WERI-Rb-1 (cell line): Measurements from ENCODE around the gene AQP7.

ENCODE experiments used
- DNase-seq: peaks from one replicate; pipeline ENCODE4 v3.0.0-alpha.2; 2020
- H3K27ac ChIP-seq: fragments of 250-450 bp; sonication (Bioruptor Pico); 2 replicates; pipeline ENCODE4 v1.5.1; 2020; ENCODE audit warnings: mild to moderate bottlenecking, moderate library complexity
- H3K27me3 ChIP-seq: fragments of 250-450 bp; sonication (Bioruptor Pico); 2 replicates; pipeline ENCODE4 v1.5.1; 2021; ENCODE audit warnings: mild to moderate bottlenecking, low read depth, moderate library complexity; ENCODE audit not compliant: insufficient read depth, severe bottlenecking
- H3K36me3 ChIP-seq: fragments of 250-450 bp; sonication (Bioruptor Pico); 2 replicates; pipeline ENCODE4 v1.5.1; 2020; ENCODE audit warnings: mild to moderate bottlenecking, moderate library complexity
- H3K4me3 ChIP-seq: 2 replicates; pipeline ENCODE4 v1.5.1; 2011; ENCODE audit warnings: low read depth, mild to moderate bottlenecking, control low read depth, low read length
- H3K9me3 ChIP-seq: fragments of 250-450 bp; sonication (Bioruptor Pico); 2 replicates; pipeline ENCODE4 v1.5.1; 2021; ENCODE audit warnings: mild to moderate bottlenecking, moderate library complexity; ENCODE audit not compliant: severe bottlenecking
- TF ChIP-seq, protein P1 (sequence below): IDR thresholded peaks from 2 replicates; pipeline ENCODE4 v1.5.1; 2011; ENCODE audit warnings: low read depth, mild to moderate bottlenecking, control low read depth, inconsistent platforms, low read length

AQP7 gene

DNA sequence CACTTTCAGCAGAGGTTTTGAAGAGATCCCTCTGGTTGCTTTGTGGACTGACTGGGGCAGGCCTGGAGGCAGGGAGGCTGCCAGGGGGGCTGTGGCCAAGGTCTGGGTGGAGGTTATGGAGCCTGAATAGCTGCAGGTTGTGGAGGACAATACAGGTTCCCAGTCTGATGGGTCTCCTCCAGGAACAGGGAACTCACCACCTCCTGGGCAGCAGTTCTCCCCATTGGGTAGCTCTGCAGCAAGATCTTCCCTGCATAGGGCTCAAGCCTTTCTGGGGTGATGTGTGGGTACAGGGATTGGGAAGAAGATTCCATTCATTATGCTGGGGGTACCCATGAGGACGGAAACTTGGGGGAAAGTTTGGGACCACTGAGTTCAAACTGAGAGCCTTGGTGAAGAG lies 38.2 kb upstream of the AQP7 start:
- H3K27me3 ChIP-seq: no peaks in the 10 kb centered on the region
- H3K9me3 ChIP-seq: no peaks in the 10 kb centered on the region
- H3K4me3 ChIP-seq: no peak overlapping the region
- H3K36me3 ChIP-seq: peaks cover 6% of the 10 kb centered on the region; the same call in 1 of the 2 replicates
- TF ChIP-seq, protein P1, sequence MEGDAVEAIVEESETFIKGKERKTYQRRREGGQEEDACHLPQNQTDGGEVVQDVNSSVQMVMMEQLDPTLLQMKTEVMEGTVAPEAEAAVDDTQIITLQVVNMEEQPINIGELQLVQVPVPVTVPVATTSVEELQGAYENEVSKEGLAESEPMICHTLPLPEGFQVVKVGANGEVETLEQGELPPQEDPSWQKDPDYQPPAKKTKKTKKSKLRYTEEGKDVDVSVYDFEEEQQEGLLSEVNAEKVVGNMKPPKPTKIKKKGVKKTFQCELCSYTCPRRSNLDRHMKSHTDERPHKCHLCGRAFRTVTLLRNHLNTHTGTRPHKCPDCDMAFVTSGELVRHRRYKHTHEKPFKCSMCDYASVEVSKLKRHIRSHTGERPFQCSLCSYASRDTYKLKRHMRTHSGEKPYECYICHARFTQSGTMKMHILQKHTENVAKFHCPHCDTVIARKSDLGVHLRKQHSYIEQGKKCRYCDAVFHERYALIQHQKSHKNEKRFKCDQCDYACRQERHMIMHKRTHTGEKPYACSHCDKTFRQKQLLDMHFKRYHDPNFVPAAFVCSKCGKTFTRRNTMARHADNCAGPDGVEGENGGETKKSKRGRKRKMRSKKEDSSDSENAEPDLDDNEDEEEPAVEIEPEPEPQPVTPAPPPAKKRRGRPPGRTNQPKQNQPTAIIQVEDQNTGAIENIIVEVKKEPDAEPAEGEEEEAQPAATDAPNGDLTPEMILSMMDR: no peak
- no peak overlapping the region for H3K27ac ChIP-seq
- no peak for DNase-seq

DNA sequence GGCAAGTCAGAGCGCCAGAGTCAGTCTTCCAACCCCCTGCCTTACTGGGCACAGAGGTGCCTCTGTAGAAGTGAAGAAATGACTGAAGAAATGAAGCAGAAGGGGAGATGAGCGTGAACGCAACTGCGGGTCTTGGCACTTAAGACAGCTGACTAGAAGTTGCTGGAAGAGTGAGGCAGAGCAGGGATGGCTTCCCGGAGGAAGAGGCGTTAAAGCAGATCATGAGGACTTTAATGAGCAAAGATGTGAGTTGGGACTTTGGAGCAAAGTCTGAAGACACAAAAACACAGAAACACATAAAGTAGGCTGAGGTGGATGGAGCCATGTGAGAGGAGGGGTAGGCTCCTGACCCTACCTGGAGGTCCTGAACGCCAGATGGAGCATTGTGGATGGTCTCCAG lies 37.8 kb upstream of the AQP7 start:
- Histone ChIP-seq H3K27ac (no peak overlapping the region), H3K36me3 (peaks cover 6% of the 10 kb centered on the region; the same call in 1 of the 2 replicates), H3K27me3 (no peaks in the 10 kb centered on the region), H3K9me3 (no peaks in the 10 kb centered on the region), H3K4me3 (no peak overlapping the region)
- TF ChIP-seq, protein P1: no peak
- no peak for DNase-seq

DNA sequence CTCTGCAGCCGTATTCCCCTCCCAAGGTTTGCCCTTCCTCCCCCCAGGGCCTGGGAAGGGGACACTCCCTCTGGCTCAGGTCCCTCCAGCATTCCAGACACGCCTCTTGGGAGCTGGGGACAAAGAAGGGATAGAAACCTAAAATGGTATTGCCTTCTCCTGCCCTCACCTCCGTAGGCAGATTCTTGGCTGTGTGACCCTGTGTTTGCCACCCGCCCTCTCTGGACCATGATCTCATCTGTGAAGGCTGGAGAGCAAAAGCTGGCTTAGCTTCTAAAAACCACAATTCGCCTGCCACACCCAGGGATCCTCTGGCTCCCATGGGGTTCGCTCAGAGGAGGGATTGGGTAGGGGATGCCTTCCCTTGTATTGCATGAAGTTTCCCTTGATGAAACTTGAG lies 37.4 kb upstream of the AQP7 start:
- no peak for DNase-seq
- Histone ChIP-seq H3K27me3 (no peaks in the 10 kb centered on the region), H3K9me3 (no peaks in the 10 kb centered on the region), H3K36me3 (peaks cover 6% of the 10 kb centered on the region; the same call in 1 of the 2 replicates), H3K27ac (peak overlapping the region; percentile 17; the same call in 1 of the 2 replicates), H3K4me3 (no peak overlapping the region)
- TF ChIP-seq, protein P1: no peak

DNA sequence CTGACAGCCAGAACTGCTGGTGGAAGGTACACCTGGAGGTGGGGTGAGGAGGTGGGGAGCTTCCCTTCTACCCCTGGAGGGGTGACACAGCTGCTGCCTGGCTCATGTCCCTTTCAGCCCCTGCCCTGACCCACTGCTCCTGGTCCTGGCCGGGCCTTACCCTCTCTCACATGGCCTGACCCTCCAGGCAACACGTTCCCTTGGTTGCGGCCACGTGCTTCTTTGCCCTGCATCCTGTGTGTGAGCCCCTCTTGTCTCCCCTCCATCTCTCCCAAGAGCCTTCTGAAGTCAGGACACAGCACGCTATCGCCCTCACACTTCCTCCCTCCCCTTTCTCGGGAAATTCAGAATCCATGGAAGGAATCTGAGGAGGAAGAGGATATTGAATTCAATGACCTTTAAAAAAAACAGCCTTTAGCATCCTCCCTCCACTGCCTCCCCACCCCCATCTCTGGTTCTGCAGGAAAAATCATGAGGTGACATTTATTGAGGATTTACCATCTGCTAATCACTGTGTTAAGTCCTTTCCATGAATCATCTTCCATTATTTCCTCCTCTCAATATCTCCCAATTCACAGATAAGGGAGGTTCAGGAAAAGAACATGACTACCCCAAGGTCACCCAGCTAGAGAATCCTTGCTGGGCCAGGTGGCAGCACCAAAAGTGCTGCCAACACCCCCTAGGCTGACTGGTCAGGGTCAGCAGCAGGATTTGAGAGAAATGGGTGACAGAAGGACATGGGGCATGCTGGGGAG lies 36.7 kb upstream of the AQP7 start:
- peak overlapping the region; percentile 17; the same call in 1 of the 2 replicates for H3K27ac ChIP-seq
- no peak overlapping the region for H3K4me3 ChIP-seq
- H3K36me3 ChIP-seq: peaks cover 6% of the 10 kb centered on the region; the same call in 1 of the 2 replicates
- H3K9me3 ChIP-seq: no peaks in the 10 kb centered on the region
- TF ChIP-seq, protein P1: no peak
- H3K27me3 ChIP-seq: no peaks in the 10 kb centered on the region
- DNase-seq: no peak

DNA sequence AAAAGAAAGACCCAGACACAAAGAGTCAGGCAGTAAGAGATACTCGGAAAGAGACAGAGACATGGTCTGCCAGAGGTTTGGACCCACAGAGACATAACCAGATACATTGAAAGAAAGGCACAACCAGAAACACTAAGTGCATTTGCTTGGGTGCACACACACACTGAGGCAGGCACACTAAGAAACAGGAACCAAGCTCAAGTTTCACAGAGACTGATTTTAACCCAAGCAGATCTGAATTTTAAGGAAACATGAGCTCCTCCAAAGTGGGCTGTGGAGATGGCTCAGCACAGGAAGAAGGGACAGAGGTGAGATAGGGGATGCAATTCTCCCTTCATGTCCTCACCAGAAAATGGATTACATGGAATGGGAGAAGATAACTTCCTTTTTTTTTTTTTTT lies 35.5 kb upstream of the AQP7 start:
- Histone ChIP-seq H3K4me3 (no peak overlapping the region), H3K27ac (peak overlapping the region; percentile 90), H3K27me3 (no peaks in the 10 kb centered on the region), H3K36me3 (no peaks in the 10 kb centered on the region; the same call in 1 of the 2 replicates), H3K9me3 (no peaks in the 10 kb centered on the region)
- TF ChIP-seq, protein P1: no peak
- no peak for DNase-seq
